Stimulated activated memory B cell treated with anti-CD40 and anti-IgM and Interleukin-4, amounts not matched to agents 10 μg/mL and 1 μg/mL and 100 μg/mL, for 72 hours (primary cell): Measurements from ENCODE around the gene SCGB1D4.
"Not testable (repeated sequence)": the region's sequence is repeated elsewhere in the genome, so short reads cannot be mapped to it uniquely, and the experiment has no call there.

Source experiments
- ATAC-seq: fragments of 150-1000 bp; cut with Tn5 transposase; 2 replicates; pipeline ENCODE4 v1.10.0; 2021
- H3K27ac Mint-ChIP-seq: one replicate; pipeline ENCODE4 v1.8.0; 2022; ENCODE audit warnings: mild to moderate bottlenecking, mixed read lengths
- H3K27me3 Mint-ChIP-seq: one replicate; pipeline ENCODE4 v1.8.0; 2022; ENCODE audit warnings: mixed read lengths
- H3K36me3 Mint-ChIP-seq: one replicate; pipeline ENCODE4 v1.8.0; 2022; ENCODE audit warnings: mixed read lengths
- H3K4me1 Mint-ChIP-seq: one replicate; pipeline ENCODE4 v1.8.0; 2022; ENCODE audit warnings: mixed read lengths
- H3K4me3 Mint-ChIP-seq: one replicate; pipeline ENCODE4 v1.8.0; 2022; ENCODE audit warnings: mild to moderate bottlenecking, moderate library complexity, mixed read lengths
- H3K9me3 Mint-ChIP-seq: one replicate; pipeline ENCODE4 v1.8.0; 2022; ENCODE audit warnings: mixed read lengths

Gene SCGB1D4, protein sequence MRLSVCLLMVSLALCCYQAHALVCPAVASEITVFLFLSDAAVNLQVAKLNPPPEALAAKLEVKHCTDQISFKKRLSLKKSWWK

DNA sequence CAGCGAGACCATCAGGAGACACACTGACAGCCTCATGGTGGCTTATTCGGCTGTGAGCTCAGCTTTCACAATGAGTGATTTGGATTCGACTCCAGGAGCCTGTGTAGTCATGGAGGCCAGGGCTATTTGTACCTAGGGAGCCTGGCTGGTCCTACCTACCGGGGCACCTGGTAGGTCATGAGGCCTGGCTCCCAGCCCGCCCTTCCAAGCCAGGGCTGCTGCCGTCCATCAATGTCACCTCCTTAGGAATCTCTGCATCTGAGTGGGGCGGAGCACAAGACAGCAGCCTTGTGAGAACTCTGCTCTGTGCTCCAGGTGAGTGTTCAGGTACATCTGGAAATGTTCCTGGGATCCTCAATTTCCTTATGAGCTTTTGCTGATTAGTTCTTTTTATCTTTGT lies at the start of gene SCGB1D4:
Gene SCGB1D4 (minus strand): TSS at position 101 of the 400 bp plus-strand sequence. CDS start 65 bp downstream, at position 36.
- Mint-ChIP-seq H3K36me3 (no peaks in the 10 kb centered on the region), H3K9me3 (no peaks in the 10 kb centered on the region), H3K4me3 (no peak within 1 kb of the TSS), H3K4me1 (no peaks in the 10 kb centered on the region), H3K27ac (no peak within 1 kb of the TSS), H3K27me3 (peaks cover 25% of the 10 kb centered on the region)
- ATAC-seq = peak; percentile 8

DNA sequence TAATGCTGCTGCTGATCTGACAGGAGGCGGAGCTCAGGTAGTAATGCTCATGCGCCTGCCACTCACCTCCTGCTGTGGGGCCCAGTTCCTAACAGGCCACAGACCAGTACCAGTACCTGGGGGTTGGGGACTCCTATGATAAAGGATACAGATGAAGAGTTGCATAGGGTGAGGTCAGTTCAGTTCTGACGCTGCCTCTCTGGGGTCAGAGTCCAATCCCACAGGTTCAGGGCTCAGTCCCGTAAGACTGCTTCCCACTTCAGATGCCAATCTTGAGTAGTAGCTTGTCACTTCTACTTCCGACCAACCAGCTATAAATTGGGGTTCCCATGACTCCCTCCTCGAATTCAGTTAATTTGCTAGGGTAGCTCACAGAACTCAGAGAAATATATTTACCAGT lies 47.0 kb upstream of the SCGB1D4 start:
- Mint-ChIP-seq H3K4me3 (no peak overlapping the region), H3K27me3 (no peaks in the 10 kb centered on the region), H3K9me3 (no peaks in the 10 kb centered on the region), H3K4me1 (peaks cover 5% of the 10 kb centered on the region), H3K27ac (no peak overlapping the region), H3K36me3 (no peaks in the 10 kb centered on the region)
- ATAC-seq = no peak

DNA sequence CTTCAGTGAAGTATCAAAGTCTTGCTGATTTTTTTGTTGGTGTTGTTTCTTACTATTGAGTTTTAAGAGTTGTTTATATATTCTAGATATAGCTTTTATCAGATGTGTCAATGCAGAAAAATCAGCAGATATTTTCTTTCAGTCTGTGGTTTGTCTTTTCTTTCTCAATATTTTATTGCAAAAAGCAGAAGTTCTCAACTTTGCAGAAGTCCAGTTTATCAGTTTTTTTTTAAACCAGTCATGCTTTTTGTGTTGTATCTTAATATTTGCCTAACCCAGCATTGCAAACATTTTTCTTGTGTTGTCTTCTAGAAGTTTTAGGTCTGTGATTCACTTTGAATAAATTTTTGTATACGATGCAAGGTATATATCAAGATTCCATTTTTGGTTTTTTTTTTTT lies 45.3 kb upstream of the SCGB1D4 start:
- Mint-ChIP-seq H3K36me3 (no peaks in the 10 kb centered on the region), H3K9me3 (no peaks in the 10 kb centered on the region), H3K27me3 (no peaks in the 10 kb centered on the region), H3K4me1 (peaks cover 5% of the 10 kb centered on the region), H3K27ac (no peak overlapping the region), H3K4me3 (no peak overlapping the region)
- ATAC-seq = no peak

DNA sequence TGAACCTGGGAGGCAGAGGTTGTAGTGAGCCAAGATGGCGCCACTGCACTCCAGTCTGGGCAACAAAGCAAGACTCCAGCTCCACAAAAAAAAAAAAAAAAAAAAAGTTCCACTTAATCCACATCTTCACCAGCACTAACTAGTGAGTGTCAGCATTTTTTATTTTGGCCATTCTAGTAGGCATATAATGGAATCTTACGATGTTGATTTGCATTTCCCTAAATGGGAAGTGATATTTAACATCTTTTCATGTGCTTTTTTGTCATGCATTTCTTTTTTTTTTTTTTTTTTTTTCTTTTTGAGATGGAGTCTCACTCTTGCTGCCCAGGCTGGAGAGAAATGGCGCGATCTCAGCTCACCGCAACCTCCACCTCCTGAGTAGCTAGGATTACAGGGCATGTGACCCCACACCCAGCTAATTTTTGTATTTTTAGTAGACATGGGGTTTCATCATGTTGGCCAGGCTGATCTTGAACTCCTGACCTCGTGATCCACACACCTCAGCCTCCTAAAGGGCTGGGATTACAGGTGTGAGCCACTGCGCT lies 44.8 kb upstream of the SCGB1D4 start:
- H3K27ac Mint-ChIP-seq, H3K27me3 Mint-ChIP-seq, H3K36me3 Mint-ChIP-seq, H3K9me3 Mint-ChIP-seq, ATAC-seq, H3K4me3 Mint-ChIP-seq, H3K4me1 Mint-ChIP-seq: not testable (repeated sequence)

DNA sequence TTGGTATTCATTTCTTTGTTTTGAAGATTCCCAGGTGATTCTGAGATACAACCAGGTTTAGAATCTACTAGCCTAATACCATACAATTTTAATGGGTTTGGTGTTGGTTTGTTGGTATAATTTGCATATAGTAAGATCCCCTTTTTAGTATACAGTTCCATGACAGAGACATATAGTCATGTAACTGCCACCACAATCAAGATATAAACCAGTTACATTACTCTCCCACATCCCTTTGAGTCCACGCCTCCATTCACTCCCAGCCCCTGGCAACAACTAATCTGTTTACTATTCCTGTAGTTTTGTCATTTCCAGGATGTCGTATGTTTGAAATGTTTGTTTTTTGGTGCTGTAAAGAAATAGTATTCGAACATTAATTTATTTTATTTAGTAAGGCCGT lies 42.7 kb upstream of the SCGB1D4 start:
- Mint-ChIP-seq H3K27ac (no peak overlapping the region), H3K27me3 (no peaks in the 10 kb centered on the region), H3K9me3 (no peaks in the 10 kb centered on the region), H3K4me1 (peaks cover 22% of the 10 kb centered on the region), H3K36me3 (no peaks in the 10 kb centered on the region), H3K4me3 (no peak overlapping the region)
- ATAC-seq = no peak

DNA sequence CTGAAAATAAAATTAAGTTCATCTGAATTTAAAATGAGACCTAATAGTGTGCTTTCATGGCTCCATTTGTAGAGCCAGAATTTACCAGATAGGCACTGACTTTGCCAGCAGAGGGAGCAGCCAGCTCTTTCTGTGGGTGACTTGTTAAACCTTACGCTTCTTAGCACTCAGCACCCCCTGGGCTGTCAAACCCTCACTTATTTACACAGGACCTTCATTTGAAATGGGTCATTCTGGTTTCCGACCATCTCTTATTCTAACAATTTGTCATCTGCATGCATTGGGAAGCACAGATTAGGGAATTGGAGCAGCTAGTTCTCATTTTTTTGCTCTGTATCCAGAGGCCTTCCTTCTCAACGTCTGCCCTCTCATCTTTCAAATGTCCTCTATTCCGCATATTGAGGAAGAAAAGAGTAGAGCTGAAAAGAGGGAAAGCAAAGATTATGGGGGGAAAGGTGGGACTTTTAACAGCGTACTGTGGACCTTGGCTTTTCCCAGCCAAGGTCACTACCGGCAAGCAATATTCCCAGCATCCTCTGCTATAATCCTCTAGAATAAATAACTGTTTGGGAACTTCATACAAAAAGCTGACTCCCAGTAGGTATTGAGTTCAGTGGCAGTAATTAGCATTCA lies 41.5 kb upstream of the SCGB1D4 start:
- Mint-ChIP-seq H3K27me3 (no peaks in the 10 kb centered on the region), H3K4me1 (peaks cover 22% of the 10 kb centered on the region), H3K27ac (no peak overlapping the region), H3K4me3 (no peak overlapping the region), H3K9me3 (no peaks in the 10 kb centered on the region), H3K36me3 (no peaks in the 10 kb centered on the region)
- ATAC-seq = peak; percentile 66

DNA sequence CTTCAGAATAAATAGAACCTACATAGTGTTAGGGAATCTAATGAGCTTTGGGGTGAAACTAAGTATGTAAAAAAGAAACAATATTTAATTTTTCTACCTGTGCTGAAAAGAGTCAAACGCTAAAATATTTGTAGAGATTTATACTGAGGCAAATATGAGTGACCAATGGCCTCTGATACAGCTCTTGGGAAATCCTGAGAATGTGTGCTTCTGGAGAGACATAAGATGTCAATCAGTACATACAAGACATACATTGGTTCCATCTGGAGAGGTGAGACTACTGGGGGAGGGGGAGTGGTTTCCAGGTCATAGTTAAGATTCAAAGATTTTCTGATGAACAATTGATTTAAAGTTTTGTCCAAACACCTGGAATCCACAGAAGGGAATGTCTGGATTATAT lies 39.3 kb upstream of the SCGB1D4 start:
- Mint-ChIP-seq H3K4me3 (peak overlapping the region; percentile 89), H3K27me3 (peaks cover 5% of the 10 kb centered on the region), H3K27ac (peak overlapping the region; percentile 69), H3K36me3 (no peaks in the 10 kb centered on the region), H3K9me3 (no peaks in the 10 kb centered on the region), H3K4me1 (peaks cover 17% of the 10 kb centered on the region)
- ATAC-seq = no peak

DNA sequence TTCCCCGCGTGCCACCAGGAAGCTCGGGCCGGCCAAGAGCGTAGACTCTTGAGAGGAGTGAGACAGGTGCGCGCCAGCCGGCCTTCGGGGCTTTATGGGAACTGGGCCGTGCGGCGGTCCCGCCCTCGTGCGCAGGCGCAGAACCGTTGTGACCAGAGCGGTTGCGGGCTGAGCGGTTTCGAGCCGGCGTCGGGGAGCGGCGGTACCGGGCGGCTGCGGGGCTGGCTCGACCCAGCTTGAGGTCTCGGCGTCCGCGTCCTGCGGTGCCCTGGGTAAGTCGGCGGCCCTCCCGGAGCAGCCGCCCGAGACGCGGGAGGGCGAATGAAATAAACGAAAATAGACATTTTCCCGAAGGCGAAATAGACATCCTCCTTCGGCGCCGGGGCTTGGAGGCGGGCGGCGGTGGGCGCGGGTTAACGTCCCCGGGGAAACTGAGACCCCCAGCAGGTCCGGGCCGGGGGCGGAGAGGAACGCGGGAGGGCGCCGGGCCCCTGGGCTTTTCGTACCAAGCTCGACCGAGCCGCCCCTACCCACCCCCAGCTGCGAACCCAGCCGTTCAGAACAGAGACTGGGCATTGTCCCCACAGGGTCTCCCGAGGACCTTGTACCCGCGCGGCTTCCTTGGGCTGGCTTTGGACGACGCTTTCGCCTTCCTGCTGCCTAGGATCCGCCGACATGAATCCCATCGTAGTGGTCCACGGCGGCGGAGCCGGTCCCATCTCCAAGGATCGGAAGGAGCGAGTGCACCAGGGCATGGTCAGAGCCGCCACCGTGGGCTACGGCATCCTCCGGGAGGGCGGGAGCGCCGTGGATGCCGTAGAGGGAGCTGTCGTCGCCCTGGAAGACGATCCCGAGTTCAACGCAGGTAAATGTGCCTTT lies 38.7 kb upstream of the SCGB1D4 start, which contains the start of gene ASRGL1:
Gene ASRGL1 (plus strand): TSS at position 146 of the 879 bp plus-strand sequence. CDS start 530 bp downstream, at position 676.
- peak; percentile 91 for ATAC-seq
- Mint-ChIP-seq H3K4me1 (peaks cover 17% of the 10 kb centered on the region), H3K27ac (peak within 1 kb of the TSS; percentile 69), H3K27me3 (peaks cover 12% of the 10 kb centered on the region), H3K9me3 (no peaks in the 10 kb centered on the region), H3K36me3 (no peaks in the 10 kb centered on the region), H3K4me3 (peak within 1 kb of the TSS; percentile 89)

DNA sequence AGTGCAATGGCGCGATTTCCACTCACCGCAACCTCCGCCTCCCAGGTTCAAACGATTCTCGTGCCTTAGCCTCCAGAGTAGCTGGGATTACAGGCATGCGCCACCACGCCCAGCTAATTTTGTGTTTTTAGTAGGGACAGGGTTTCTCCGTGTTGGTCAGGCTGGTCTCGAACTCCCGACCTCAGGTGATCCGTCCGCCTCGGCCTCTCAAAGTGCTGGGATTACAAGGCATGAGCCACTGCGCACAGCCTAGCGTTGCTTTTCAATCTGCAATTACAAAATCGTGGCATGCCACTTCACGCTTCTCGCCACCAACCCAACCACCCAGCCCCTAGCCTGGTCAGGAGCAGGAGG lies 38.1 kb upstream of the SCGB1D4 start:
- peak overlapping the region; percentile 89 for H3K4me3 Mint-ChIP-seq
- ATAC-seq, H3K9me3 Mint-ChIP-seq, H3K36me3 Mint-ChIP-seq: not testable (repeated sequence)
- H3K4me1 Mint-ChIP-seq = peaks cover 17% of the 10 kb centered on the region
- peak overlapping the region; percentile 69 for H3K27ac Mint-ChIP-seq
- H3K27me3 Mint-ChIP-seq = peaks cover 18% of the 10 kb centered on the region

DNA sequence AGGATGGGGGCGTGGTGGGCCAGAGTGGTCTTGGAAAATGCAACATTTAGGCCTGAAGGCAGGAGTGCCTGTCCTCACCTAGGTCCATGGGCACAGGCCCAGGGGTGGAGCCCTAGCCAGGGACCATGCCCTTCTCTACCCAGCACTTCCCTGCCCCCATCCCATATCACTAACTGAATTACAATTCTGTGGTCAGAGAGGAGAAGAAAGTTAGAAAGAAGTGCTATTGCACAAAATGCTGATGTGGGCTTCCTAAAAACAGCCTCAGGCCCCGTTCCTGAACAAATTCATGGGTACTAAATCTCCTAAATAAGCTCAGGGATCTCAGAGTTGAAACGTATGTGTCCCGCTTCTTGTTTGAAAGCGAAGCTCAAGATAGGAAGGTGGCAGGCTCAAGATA lies 34.9 kb upstream of the SCGB1D4 start:
- peaks cover 48% of the 10 kb centered on the region for H3K27me3 Mint-ChIP-seq
- no peaks in the 10 kb centered on the region for H3K9me3 Mint-ChIP-seq
- H3K27ac Mint-ChIP-seq = no peak overlapping the region
- ATAC-seq = no peak
- no peaks in the 10 kb centered on the region for H3K36me3 Mint-ChIP-seq
- H3K4me3 Mint-ChIP-seq = no peak overlapping the region
- H3K4me1 Mint-ChIP-seq = peaks cover 17% of the 10 kb centered on the region

DNA sequence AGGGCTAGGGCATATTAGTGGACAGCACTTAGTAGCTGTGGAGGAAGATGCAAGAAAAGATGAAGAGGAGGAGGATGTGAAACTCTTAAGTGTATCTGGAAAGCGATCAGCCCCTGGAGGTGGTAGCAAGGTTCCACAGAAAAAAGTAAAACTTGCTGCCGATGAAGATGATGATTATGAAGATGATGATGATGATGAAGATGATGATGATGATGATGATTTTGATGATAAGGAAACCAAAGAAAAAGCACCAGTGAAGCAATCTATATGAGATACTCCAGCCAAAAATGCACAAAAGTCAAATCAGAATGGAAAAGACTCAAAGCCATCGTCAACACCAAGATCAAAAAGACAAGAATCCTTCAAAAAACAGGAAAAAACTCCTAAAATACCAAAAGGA lies 32.4 kb upstream of the SCGB1D4 start:
- H3K9me3 Mint-ChIP-seq, H3K4me1 Mint-ChIP-seq, H3K27ac Mint-ChIP-seq, ATAC-seq, H3K36me3 Mint-ChIP-seq, H3K4me3 Mint-ChIP-seq: not testable (repeated sequence)
- peaks cover 55% of the 10 kb centered on the region for H3K27me3 Mint-ChIP-seq

DNA sequence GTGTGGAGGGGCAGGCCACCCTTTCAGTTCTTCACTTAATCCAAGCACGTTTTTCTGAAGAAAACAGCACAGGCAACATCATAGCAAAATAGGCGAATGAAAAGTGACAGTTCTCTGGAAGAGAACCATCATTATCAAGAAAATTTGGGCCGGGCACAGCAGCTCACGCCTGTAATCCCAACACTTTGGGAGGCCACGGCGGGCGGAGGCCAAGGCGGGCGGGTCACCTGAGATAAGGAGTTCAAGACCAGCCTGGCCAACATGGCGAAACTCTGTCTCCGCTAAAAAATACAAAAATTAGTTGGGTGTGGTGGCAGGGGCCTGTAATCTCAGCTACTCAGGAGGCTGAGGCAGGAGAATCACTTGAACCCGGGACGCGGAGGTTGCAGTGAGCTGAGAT lies 28.7 kb upstream of the SCGB1D4 start:
- H3K27ac Mint-ChIP-seq, H3K4me1 Mint-ChIP-seq, ATAC-seq, H3K36me3 Mint-ChIP-seq, H3K4me3 Mint-ChIP-seq, H3K9me3 Mint-ChIP-seq: not testable (repeated sequence)
- H3K27me3 Mint-ChIP-seq = peaks cover 52% of the 10 kb centered on the region

DNA sequence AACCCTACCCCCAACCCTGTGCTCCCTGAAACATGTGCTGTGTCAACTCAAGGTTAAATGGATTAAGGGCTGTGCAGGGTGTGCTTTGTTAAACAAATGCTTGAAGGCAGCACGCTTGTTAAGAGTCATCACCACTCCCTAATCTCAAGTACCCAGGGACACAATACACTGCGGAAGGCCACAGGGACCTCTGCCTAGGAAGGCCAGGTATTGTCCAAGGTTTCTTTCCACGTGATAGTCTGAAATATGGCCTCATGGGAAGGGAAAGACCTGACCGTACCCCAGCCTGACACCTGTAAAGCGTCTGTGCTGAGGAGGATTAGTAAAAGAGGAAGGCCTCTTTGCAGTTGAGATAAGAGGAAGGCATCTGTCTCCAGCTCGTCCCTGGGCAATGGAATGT lies 27.8 kb upstream of the SCGB1D4 start:
- H3K9me3 Mint-ChIP-seq, H3K4me1 Mint-ChIP-seq, ATAC-seq, H3K36me3 Mint-ChIP-seq, H3K27ac Mint-ChIP-seq, H3K4me3 Mint-ChIP-seq: not testable (repeated sequence)
- peaks cover 48% of the 10 kb centered on the region for H3K27me3 Mint-ChIP-seq

DNA sequence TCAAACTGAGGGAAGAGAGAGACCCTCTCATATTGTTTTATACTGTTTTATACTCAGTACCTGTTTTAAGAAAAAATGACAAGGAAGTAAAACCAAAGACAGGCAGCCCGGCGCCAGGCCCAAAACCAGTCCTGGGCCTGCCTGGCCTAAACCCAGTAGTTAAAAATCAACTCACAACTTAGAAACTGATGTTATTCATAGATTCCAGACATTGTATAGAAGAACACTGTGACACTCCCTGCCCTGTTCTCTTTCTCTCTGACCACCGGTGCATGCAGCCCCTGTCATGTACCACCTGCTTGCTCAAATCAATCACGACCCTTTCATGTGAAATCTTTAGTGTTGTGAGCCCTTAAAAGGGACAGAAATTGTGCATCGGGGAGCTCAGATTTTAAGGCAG lies 26.9 kb upstream of the SCGB1D4 start:
- not testable (repeated sequence) for H3K4me3 Mint-ChIP-seq, ATAC-seq, H3K4me1 Mint-ChIP-seq, H3K36me3 Mint-ChIP-seq, H3K27ac Mint-ChIP-seq, H3K9me3 Mint-ChIP-seq
- H3K27me3 Mint-ChIP-seq = peaks cover 48% of the 10 kb centered on the region

DNA sequence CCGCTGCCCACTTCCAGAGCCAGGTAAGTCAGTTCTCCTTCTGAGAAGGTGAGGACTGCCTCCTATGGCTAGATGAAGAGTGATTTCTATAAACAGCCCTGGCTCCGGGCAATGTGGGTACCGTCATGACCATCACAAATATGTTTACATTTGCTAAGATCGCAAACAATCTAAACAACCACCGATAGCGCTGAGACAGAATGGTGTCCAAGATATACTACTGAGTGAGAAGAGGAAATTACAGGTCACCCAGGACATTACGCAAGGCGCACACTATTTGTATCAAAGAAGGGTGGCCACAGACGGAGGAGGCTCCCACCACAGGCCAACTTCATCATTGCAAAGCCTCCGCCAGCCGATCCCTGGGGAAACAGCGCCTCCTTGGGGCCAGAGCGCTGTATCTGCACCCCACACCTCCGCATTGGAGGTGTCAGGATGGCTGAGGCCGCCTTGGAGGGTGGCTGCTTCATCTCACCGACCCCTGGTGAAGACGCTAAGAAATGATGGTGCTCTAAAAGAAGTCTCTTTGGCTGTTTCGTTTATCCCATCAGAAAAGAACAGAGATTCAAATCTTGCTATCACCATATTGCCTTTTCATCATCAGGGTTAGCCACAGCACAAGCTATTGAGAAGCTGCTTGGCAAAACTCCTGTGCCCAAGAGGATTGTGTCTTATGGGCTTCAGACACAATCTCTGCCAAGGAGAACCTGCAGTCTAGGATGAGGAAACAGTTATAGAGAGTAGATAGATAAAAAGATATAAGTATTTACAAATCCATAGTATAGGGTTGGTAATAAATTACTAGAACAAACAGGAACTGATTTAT lies 26.1 kb upstream of the SCGB1D4 start:
- ATAC-seq = peak; percentile 63
- no peaks in the 10 kb centered on the region for H3K4me1 Mint-ChIP-seq
- no peaks in the 10 kb centered on the region for H3K36me3 Mint-ChIP-seq
- H3K9me3 Mint-ChIP-seq = no peaks in the 10 kb centered on the region
- H3K27me3 Mint-ChIP-seq = peaks cover 49% of the 10 kb centered on the region
- no peak overlapping the region for H3K4me3 Mint-ChIP-seq
- no peak overlapping the region for H3K27ac Mint-ChIP-seq
